Kidney (tissue), 14 donors: ENCODE measurements around the gene UBE3B. TPM values are rescaled to one million over a fixed set of nuclear protein-coding genes. Genes with fewer than 3 reads are reported as not detected.

Experiments used
- DNase-seq, 5 donors: peaks; one replicate each; pipeline ENCODE4 v3.0.0-alpha.2; 2013 to 2020
- FAIRE-seq: peaks from 2 replicates; lab custom pipeline; 2012; peaks lifted over from hg19 to GRCh38; lab: Jason Lieb, UNC
- H3K27ac ChIP-seq, 2 donors: one replicate each; pipeline ENCODE4 v1.7.0; 2013; ENCODE audit warnings: low read depth in 2 of 2, low read length in 2 of 2, inconsistent platforms in 1 of 2
- H3K27me3 ChIP-seq: one replicate; pipeline ENCODE4 v1.7.1; 2013; ENCODE audit warnings: low read length, inconsistent platforms; ENCODE audit not compliant: control insufficient read depth, insufficient read depth
- H3K36me3 ChIP-seq, 3 donors: one replicate each; pipeline versions ENCODE4 v1.7.0 to v1.7.1; 2013; ENCODE audit warnings: low read length in 3 of 3, control low read depth in 1 of 3, inconsistent platforms in 1 of 3; ENCODE audit not compliant: insufficient read depth in 3 of 3, control insufficient read depth in 2 of 3
- H3K4me1 ChIP-seq, 3 donors: one replicate each; pipeline versions ENCODE4 v1.7.0 to v1.7.1; 2013; ENCODE audit warnings: low read length in 3 of 3, inconsistent platforms in 1 of 3, low read depth in 1 of 3; ENCODE audit not compliant: control insufficient read depth in 2 of 3, insufficient read depth in 2 of 3
- H3K4me3 ChIP-seq, 3 donors: one replicate each; pipeline versions ENCODE4 v1.7.0 to v1.8.1; 2013; ENCODE audit warnings: low read length in 3 of 3, control low read depth in 1 of 3, inconsistent platforms in 1 of 3
- H3K9ac ChIP-seq, 3 donors: one replicate each; pipeline versions ENCODE4 v1.7.0 to v1.7.1; 2013; ENCODE audit warnings: low read length in 3 of 3, control low read depth in 1 of 3, inconsistent platforms in 1 of 3
- H3K9me3 ChIP-seq, 3 donors: one replicate each; pipeline versions ENCODE4 v1.7.0 to v1.7.1; 2013; ENCODE audit warnings: low read length in 3 of 3, control low read depth in 1 of 3, inconsistent platforms in 1 of 3; ENCODE audit not compliant: control insufficient read depth in 2 of 3, insufficient read depth in 1 of 3
- CTCF ChIP-seq: IDR thresholded peaks from 3 replicates; pipeline ENCODE4 v1.5.1; 2012; ENCODE audit warnings: mild to moderate bottlenecking, moderate library complexity, borderline replicate concordance; ENCODE audit not compliant: insufficient read depth; ENCODE audit errors: extremely low read depth
- intact Hi-C: fragments of 100-400 bp; cut with DNase I; formaldehyde crosslinking; loops from one replicate; pipeline ENCODE4 v1.11.1; 2022
- polyA plus RNA-seq: library from polyadenylated mRNA; stranded (reverse); fragments of 350-450 nt; fragmentation: Illumina TruSeq; extraction: RNeasy Lipid Tissue Mini Kit (QIAGEN cat#74804); gene quantifications from one replicate; pipeline ENCODE4 v1.2.3, GENCODE V29; 2014; ENCODE audit warnings: low read depth, low replicate concordance; ENCODE audit not compliant: insufficient read depth
- total RNA-seq: library from RNA; stranded (reverse); fragmentation: NEBNext Ultra II Directional; extraction: Animal tissue kit (Norgen Biotek cat#: 25700); gene quantifications from one replicate; pipeline ENCODE4 v1.2.1, GENCODE V29; 2021
- donor health status: control.
- donor health status: control.
- donor health status: control.
- donor health status: control.
- donor health status: control.
- donor health status: DM: yes; HTN: yes; CAD: no.
- donor health status: Normal renal cell carcinoma (clear cell type).

The UBE3B gene
- total and polyA plus RNA-seq, 2 donors from 2014 or later, result 13.9 to 44.3 TPM

GRCh38 chr12:109524466-109525278 lies 47.2 kb downstream of the UBE3B start:
- Histone ChIP-seq H3K36me3 (peaks cover 0 to 60% (median 52%) of the 10 kb centered on the region in 3 donors), H3K9ac (no peak overlapping the region), H3K27ac (no peak overlapping the region), H3K27me3 (no peaks in the 10 kb centered on the region), H3K4me1 (no peaks in the 10 kb centered on the region), H3K9me3 (no peaks in the 10 kb centered on the region), H3K4me3 (no peak overlapping the region)
- intact Hi-C loops, result loop anchor here (10.0 kb wide), 1 partner anchor 250 kb away; no protein-coding TSS in a partner anchor
- FAIRE-seq (no peak), DNase-seq (no peak)
- TF ChIP-seq CTCF, result no peak

GRCh38 chr12:109525279-109525585 lies 47.8 kb downstream of the UBE3B start:
- intact Hi-C loops, result loop anchor here (10.0 kb wide), 1 partner anchor 250 kb away; no protein-coding TSS in a partner anchor
- Histone ChIP-seq H3K36me3 (peaks cover 0 to 66% (median 47%) of the 10 kb centered on the region in 3 donors), H3K27me3 (no peaks in the 10 kb centered on the region), H3K27ac (no peak overlapping the region), H3K4me1 (no peaks in the 10 kb centered on the region), H3K4me3 (no peak overlapping the region), H3K9ac (no peak overlapping the region), H3K9me3 (no peaks in the 10 kb centered on the region)
- no peak for TF ChIP-seq CTCF
- FAIRE-seq (no peak), DNase-seq (no peak)

GRCh38 chr12:109527489-109528123 lies 50.2 kb downstream of the UBE3B start:
- H3K27ac ChIP-seq, result no peak overlapping the region
- no peak for DNase-seq
- no peak overlapping the region for H3K4me3 ChIP-seq
- H3K4me1 ChIP-seq, result no peaks in the 10 kb centered on the region
- peaks cover 0 to 66% (median 37%) of the 10 kb centered on the region in 3 donors for H3K36me3 ChIP-seq
- intact Hi-C loops, result loop anchor here (10.0 kb wide), 1 partner anchor 247 kb away; no protein-coding TSS in a partner anchor
- no peak for TF ChIP-seq CTCF
- H3K9me3 ChIP-seq, result no peaks in the 10 kb centered on the region
- H3K27me3 ChIP-seq, result no peaks in the 10 kb centered on the region
- H3K9ac ChIP-seq, result no peak overlapping the region
- no peak for FAIRE-seq
